Adrenal gland (tissue), 5 donors: Measurements from ENCODE around the gene OR1S2.

ENCODE experiments used
- POLR2A ChIP-seq, 2 donors: fragments of 450-650 bp; IDR thresholded peaks; one replicate each; pipeline ENCODE4 v1.6.1; 2017; ENCODE audit warnings: antibody characterized with exemption in 2 of 2, mild to moderate bottlenecking in 2 of 2, moderate library complexity in 1 of 2
- TF ChIP-seq, protein P1 (sequence below), 6 experiments: fragments of 450-650 bp in 4 of 6; fragments of 200-600 bp in 2 of 6; sonication (generic) in 1 of 6; IDR thresholded peaks; 1 replicate in 5 of 6; 2 replicates in 1 of 6; pipeline versions ENCODE4 v1.5.1 to v1.8.0; 2016 to 2021; ENCODE audit warnings: antibody characterized with exemption in 6 of 6, mild to moderate bottlenecking in 2 of 6, moderate library complexity in 1 of 6
- donor health status: DM: no; HTN: no; CAD: no.

DNA sequence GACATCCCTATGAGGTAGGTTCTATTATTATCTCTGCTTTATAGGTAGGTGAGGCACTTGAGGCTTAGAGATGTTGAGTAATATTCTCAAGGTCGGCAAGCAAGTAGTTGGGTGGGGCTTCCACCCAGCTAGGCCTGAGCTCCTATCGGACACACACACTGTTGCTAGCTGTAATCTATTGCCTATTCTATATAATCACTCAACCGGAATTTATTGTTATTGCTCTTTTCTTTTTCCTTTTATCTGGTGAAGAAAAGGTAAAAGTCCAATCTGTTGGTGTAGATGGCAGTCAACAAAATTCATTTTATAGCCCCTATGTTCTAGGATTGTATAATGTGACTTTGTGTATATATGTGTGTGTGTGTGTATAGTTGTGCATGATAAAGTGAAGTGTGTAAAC is 11.7 kb downstream of the OR1S2 start:
- TF ChIP-seq, protein P1, sequence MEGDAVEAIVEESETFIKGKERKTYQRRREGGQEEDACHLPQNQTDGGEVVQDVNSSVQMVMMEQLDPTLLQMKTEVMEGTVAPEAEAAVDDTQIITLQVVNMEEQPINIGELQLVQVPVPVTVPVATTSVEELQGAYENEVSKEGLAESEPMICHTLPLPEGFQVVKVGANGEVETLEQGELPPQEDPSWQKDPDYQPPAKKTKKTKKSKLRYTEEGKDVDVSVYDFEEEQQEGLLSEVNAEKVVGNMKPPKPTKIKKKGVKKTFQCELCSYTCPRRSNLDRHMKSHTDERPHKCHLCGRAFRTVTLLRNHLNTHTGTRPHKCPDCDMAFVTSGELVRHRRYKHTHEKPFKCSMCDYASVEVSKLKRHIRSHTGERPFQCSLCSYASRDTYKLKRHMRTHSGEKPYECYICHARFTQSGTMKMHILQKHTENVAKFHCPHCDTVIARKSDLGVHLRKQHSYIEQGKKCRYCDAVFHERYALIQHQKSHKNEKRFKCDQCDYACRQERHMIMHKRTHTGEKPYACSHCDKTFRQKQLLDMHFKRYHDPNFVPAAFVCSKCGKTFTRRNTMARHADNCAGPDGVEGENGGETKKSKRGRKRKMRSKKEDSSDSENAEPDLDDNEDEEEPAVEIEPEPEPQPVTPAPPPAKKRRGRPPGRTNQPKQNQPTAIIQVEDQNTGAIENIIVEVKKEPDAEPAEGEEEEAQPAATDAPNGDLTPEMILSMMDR (IDR thresholded peaks at IDR 0.05) = no peak
- TF ChIP-seq POLR2A (IDR thresholded peaks at IDR 0.05) = no peak
